HepG2 (cell line): ENCODE measurements around the gene NFKBIL1. TPM values are rescaled to one million over a fixed set of nuclear protein-coding genes. Genes with fewer than 3 reads are reported as not detected.

Experiments
- CBX2 ChIP-seq, 2 experiments: fragments of 200-600 bp in 1 of 2; sonication (generic); formaldehyde crosslinking in 1 of 2; IDR thresholded peaks; 2 replicates each; pipeline versions ENCODE4 v1.7.0 to v1.8.1; 2018 to 2022; ENCODE audit warnings: low read depth in 2 of 2, low read length in 1 of 2, mild to moderate bottlenecking in 1 of 2, missing genetic modification reagents in 1 of 2
- CSRNP2 ChIP-seq: sonication (generic); formaldehyde crosslinking; conservative IDR thresholded peaks from 2 replicates; pipeline ENCODE4 v1.8.0; 2022; ENCODE audit warnings: low read depth, missing genetic modification reagents
- ELF3 ChIP-seq: IDR thresholded peaks from 2 replicates; pipeline ENCODE4 v1.6.1; 2016; ENCODE audit warnings: missing genetic modification reagents, missing compliant biosample characterization
- HNRNPL ChIP-seq: fragments of 200-400 bp; formaldehyde crosslinking; IDR thresholded peaks from 2 replicates; pipeline ENCODE4 v1.6.1; 2017; ENCODE audit warnings: mild to moderate bottlenecking, low read depth, low read length
- HOMEZ ChIP-seq: IDR thresholded peaks from 2 replicates; pipeline ENCODE4 v1.6.1; 2016; ENCODE audit warnings: low read depth
- IKZF1 ChIP-seq: fragments of 450-650 bp; IDR thresholded peaks from 2 replicates; pipeline ENCODE4 v1.7.1; 2016
- MBD4 ChIP-seq: IDR thresholded peaks from 2 replicates; pipeline ENCODE4 v1.6.1; 2012; ENCODE audit warnings: low read length, inconsistent platforms, borderline replicate concordance
- MNT ChIP-seq: fragments of 450-650 bp; IDR thresholded peaks from 2 replicates; pipeline ENCODE4 v1.6.1; 2016
- MXD1 ChIP-seq: sonication (generic); formaldehyde crosslinking; IDR thresholded peaks from 2 replicates; pipeline ENCODE4 v1.4.0; 2020; ENCODE audit warnings: mild to moderate bottlenecking, missing genetic modification reagents
- RBM22 ChIP-seq: fragments of 200-400 bp; formaldehyde crosslinking; optimal IDR thresholded peaks from 2 replicates; pipeline ENCODE3; 2017; ENCODE audit warnings: mild to moderate bottlenecking, low read length, moderate library complexity
- TFAP4 ChIP-seq: sonication (generic); IDR thresholded peaks from 2 replicates; pipeline ENCODE4 v1.6.1; 2016; ENCODE audit warnings: low read depth, borderline replicate concordance
- UBTF ChIP-seq: sonication (generic); formaldehyde crosslinking; IDR thresholded peaks from 2 replicates; pipeline ENCODE4 v1.4.0; 2020; ENCODE audit warnings: mild to moderate bottlenecking, missing genetic modification reagents
- ZNF101 ChIP-seq: sonication (generic); formaldehyde crosslinking; IDR thresholded peaks from 2 replicates; pipeline ENCODE4 v1.4.0; 2020; ENCODE audit warnings: mild to moderate bottlenecking, low read depth, missing genetic modification reagents, borderline replicate concordance
- ZNF639 ChIP-seq: conservative IDR thresholded peaks from 2 replicates; pipeline ENCODE4 v1.6.1; 2018; ENCODE audit warnings: missing genetic modification reagents
- ZNF749 ChIP-seq: sonication (generic); formaldehyde crosslinking; IDR thresholded peaks from 2 replicates; pipeline ENCODE4 v1.8.0; 2022; ENCODE audit warnings: mild to moderate bottlenecking, missing genetic modification reagents, moderate library complexity, borderline replicate concordance
- ZSCAN5A ChIP-seq: sonication (generic); formaldehyde crosslinking; IDR thresholded peaks from 2 replicates; pipeline ENCODE4 v1.8.0; 2022; ENCODE audit warnings: mild to moderate bottlenecking, missing genetic modification reagents, borderline replicate concordance
- polyA plus RNA-seq, 8 experiments: library from polyadenylated mRNA; depleted of rRNA in 3 of 8; stranded (reverse) in 7 of 8; unstranded in 1 of 8; fragments of >200 nt; fragmentation: Illumina TruSeq in 4 of 8; extraction: Trizol in 4 of 8; gene quantifications; 2 replicates each; pipeline versions ENCODE4 v1.2.1 to v1.2.3, GENCODE V29; 2011 to 2016; ENCODE audit warnings: low read depth in 4 of 8, missing spikeins in 1 of 8, mixed read lengths in 1 of 8; ENCODE audit not compliant: insufficient read depth in 1 of 8
- total RNA-seq, 5 experiments: library from RNA; depleted of rRNA; stranded (reverse); fragments of >200 nt; fragmentation: Illumina TruSeq; extraction: Trizol; gene quantifications; 2 replicates each; pipeline ENCODE4 v1.2.3, GENCODE V29; 2016; ENCODE audit warnings: low read depth in 1 of 5

The NFKBIL1 gene
- total and polyA plus RNA-seq, 2 of the 13 experiments (the other 11 are each of a cell fraction or from before 2014, with no cell fraction given): 9.7 to 19.5 TPM

GRCh38 chr6:31529329-31530150 lies 17.9 kb upstream of the NFKBIL1 start (continued):
- TF ChIP-seq MXD1 (CRISPR knock-in tag) (no peak), ZNF749 (CRISPR knock-in tag) (no peak; the same call in 1 of the 2 replicates), ELF3 (peak; percentile 28), HOMEZ (CRISPR knock-in tag) (no peak), CSRNP2 (no peak), MBD4 (0 out of 2 replicates have a peak, but pooled peaks have one; percentile 65), HNRNPL (no peak), UBTF (CRISPR knock-in tag) (no peak), MNT (no peak), RBM22 (peak; percentile 98), IKZF1 (no peak), ZNF101 (CRISPR knock-in tag) (no peak), TFAP4 (no peak; the same call in 1 of the 2 replicates), CBX2 (IDR thresholded peaks at IDR 0.05; ENCODE audit: low read depth, low read length) (no peak), CBX2 (CRISPR knock-in tag; IDR thresholded peaks at IDR 0.05; ENCODE audit: low read depth) (no peak), ZSCAN5A (no peak), ZNF639 (CRISPR knock-in tag) (no peak)
